ENCODE measurements around the gene LRRC4B.

LRRC4B gene

GRCh38 chr19:50520822-50521465, 47.3 kb downstream of the LRRC4B start:
- DNase-seq (ENCODE audit: low read depth) = no peak

- no peak for DNase-seq (ENCODE audit: low read depth)
Measured at GRCh38 chr19:50519006-50519575, 49.1 kb downstream of the LRRC4B start.

GRCh38 chr19:50518091-50519005, 49.9 kb downstream of the LRRC4B start:
- no peak for DNase-seq (ENCODE audit: low read depth)

- DNase-seq (ENCODE audit: low read depth) = no peak
Measured at GRCh38 chr19:50517704-50518075, 50.5 kb downstream of the LRRC4B start.

GRCh38 chr19:50516964-50517703, 51.1 kb downstream of the LRRC4B start:
- no peak for DNase-seq (ENCODE audit: low read depth)

- no peak for DNase-seq (ENCODE audit: low read depth)
Measured at GRCh38 chr19:50516456-50516855, 51.8 kb downstream of the LRRC4B start.

GRCh38 chr19:50515168-50515561, 53.1 kb downstream of the LRRC4B start:
- DNase-seq (ENCODE audit: low read depth) = no peak

- no peak for DNase-seq (ENCODE audit: low read depth)
Measured at GRCh38 chr19:50514346-50515167, 53.7 kb downstream of the LRRC4B start.

- DNase-seq (ENCODE audit: low read depth) = no peak
Measured at GRCh38 chr19:50513746-50514345, 54.4 kb downstream of the LRRC4B start, which contains the start of gene ASPDH. Gene ASPDH (minus strand): TSS chr19:50513913. CDS start chr19:50513823, 90 bp downstream.

- DNase-seq (ENCODE audit: low read depth) = no peak
Measured at GRCh38 chr19:50512999-50513745, 55.1 kb downstream of the LRRC4B start.

GRCh38 chr19:50512112-50512998, 55.9 kb downstream of the LRRC4B start:
- DNase-seq (ENCODE audit: low read depth) = no peak

GRCh38 chr19:50511069-50511822, 57.0 kb downstream of the LRRC4B start, which contains the start of gene JOSD2:
Gene JOSD2 (minus strand): TSS chr19:50511191. CDS start chr19:50510431, 760 bp downstream.
- peak; percentile 96 for DNase-seq (ENCODE audit: low read depth)

GRCh38 chr19:50510700-50511068, 57.6 kb downstream of the LRRC4B start:
- no peak for DNase-seq (ENCODE audit: low read depth)

- no peak for DNase-seq (ENCODE audit: low read depth)
Measured at GRCh38 chr19:50510121-50510670, 58.0 kb downstream of the LRRC4B start.

GRCh38 chr19:50509366-50509765, 58.9 kb downstream of the LRRC4B start:
- no peak for DNase-seq (ENCODE audit: low read depth)

GRCh38 chr19:50508843-50509190, 59.4 kb downstream of the LRRC4B start:
- no peak for DNase-seq (ENCODE audit: low read depth)

GRCh38 chr19:50507376-50507775, 60.9 kb downstream of the LRRC4B start:
- no peak for DNase-seq (ENCODE audit: low read depth)

- DNase-seq (ENCODE audit: low read depth) = no peak
Measured at GRCh38 chr19:50506700-50507099, 61.5 kb downstream of the LRRC4B start.

All from non-pigmented ciliary epithelial cell (primary cell).